ENCODE data around the gene SOX18. TPM values are rescaled to one million over a fixed set of nuclear protein-coding genes. Genes with fewer than 3 reads are reported as not detected.
"Not testable (repeated sequence)": the region's sequence is repeated elsewhere in the genome, so short reads cannot be mapped to it uniquely, and the experiment has no call there.

Gene SOX18
- under 1 TPM; 0.13 to 0.21 TPM for total RNA-seq

- peak; percentile 62 for ATAC-seq
- H3K4me1 Mint-ChIP-seq (ENCODE audit: low read depth), result peaks cover 32% of the 10 kb centered on the region
- H3K27ac Mint-ChIP-seq, result no peak within 1 kb of the TSS
- H3K27me3 Mint-ChIP-seq (ENCODE audit: low read depth), result peaks cover 44% of the 10 kb centered on the region
- peak; percentile 59 for DNase-seq
- no peaks in the 10 kb centered on the region for H3K9me3 Mint-ChIP-seq (ENCODE audit: insufficient read depth)
- no peaks in the 10 kb centered on the region for H3K36me3 Mint-ChIP-seq (ENCODE audit: low read depth)
- ChIA-PET POLR2A (no interaction called here), CTCF (interaction anchor here (7.5 kb wide), 1 partner anchor 10 kb away, joined by 51 read pairs; no protein-coding TSS in a partner anchor)
- peak within 1 kb of the TSS; percentile 28 for H3K4me3 Mint-ChIP-seq
Measured at GRCh38 chr20:64049060-64049877, at the start of gene SOX18. Gene SOX18, minus strand, starts transcription at chr20:64049639. Its CDS starts 123 bp downstream, at chr20:64049516.

GRCh38 chr20:64098471-64099013 is 49.1 kb upstream of the SOX18 start:
- ATAC-seq, result no peak
- peaks cover 20% of the 10 kb centered on the region for H3K4me1 Mint-ChIP-seq (ENCODE audit: low read depth)
- peaks cover 17% of the 10 kb centered on the region for H3K27me3 Mint-ChIP-seq (ENCODE audit: low read depth)
- no peaks in the 10 kb centered on the region for H3K9me3 Mint-ChIP-seq (ENCODE audit: insufficient read depth)
- ChIA-PET POLR2A (interaction anchor here (1.1 kb wide), 1 partner anchor 32 kb away, joined by 3 read pairs; no protein-coding TSS in a partner anchor), CTCF (interaction anchor here (1.3 kb wide), 1 partner anchor 14 kb away, joined by 5 read pairs; the partner anchor contains the start of gene LKAAEAR1)
- DNase-seq, result no peak
- no peak overlapping the region for H3K4me3 Mint-ChIP-seq
- no peak overlapping the region for H3K27ac Mint-ChIP-seq
- H3K36me3 Mint-ChIP-seq (ENCODE audit: low read depth), result no peaks in the 10 kb centered on the region

GRCh38 chr20:64096535-64096934 is 47.1 kb upstream of the SOX18 start:
- ChIA-PET POLR2A (no interaction called here), CTCF (no interaction called here)
- no peak overlapping the region for H3K4me3 Mint-ChIP-seq
- no peak for DNase-seq
- H3K36me3 Mint-ChIP-seq (ENCODE audit: low read depth), result no peaks in the 10 kb centered on the region
- no peaks in the 10 kb centered on the region for H3K9me3 Mint-ChIP-seq (ENCODE audit: insufficient read depth)
- H3K27me3 Mint-ChIP-seq (ENCODE audit: low read depth), result peaks cover 8% of the 10 kb centered on the region
- peaks cover 16% of the 10 kb centered on the region for H3K4me1 Mint-ChIP-seq (ENCODE audit: low read depth)
- H3K27ac Mint-ChIP-seq, result no peak overlapping the region
- no peak for ATAC-seq

- H3K27me3 Mint-ChIP-seq (ENCODE audit: low read depth), result peaks cover 2% of the 10 kb centered on the region
- DNase-seq, result no peak
- no peak overlapping the region for H3K4me3 Mint-ChIP-seq
- peaks cover 10% of the 10 kb centered on the region for H3K4me1 Mint-ChIP-seq (ENCODE audit: low read depth)
- H3K27ac Mint-ChIP-seq, result no peak overlapping the region
- CTCF ChIA-PET, result no interaction called here
- H3K36me3 Mint-ChIP-seq (ENCODE audit: low read depth), result no peaks in the 10 kb centered on the region
- POLR2A ChIA-PET, result no interaction called here
- peak; percentile 17 for ATAC-seq
- no peaks in the 10 kb centered on the region for H3K9me3 Mint-ChIP-seq (ENCODE audit: insufficient read depth)
Measured at GRCh38 chr20:64095927-64096326, 46.5 kb upstream of the SOX18 start.

- no peaks in the 10 kb centered on the region for H3K36me3 Mint-ChIP-seq (ENCODE audit: low read depth)
- POLR2A ChIA-PET, result no interaction called here
- ATAC-seq, result peak; percentile 13
- DNase-seq, result no peak
- CTCF ChIA-PET, result no interaction called here
- H3K4me3 Mint-ChIP-seq, result no peak overlapping the region
- no peaks in the 10 kb centered on the region for H3K9me3 Mint-ChIP-seq (ENCODE audit: insufficient read depth)
- no peaks in the 10 kb centered on the region for H3K27me3 Mint-ChIP-seq (ENCODE audit: low read depth)
- H3K27ac Mint-ChIP-seq, result no peak overlapping the region
- peaks cover 5% of the 10 kb centered on the region for H3K4me1 Mint-ChIP-seq (ENCODE audit: low read depth)
Measured at GRCh38 chr20:64095455-64095854, 46.0 kb upstream of the SOX18 start.

GRCh38 chr20:64093013-64093503 is 43.6 kb upstream of the SOX18 start:
- ATAC-seq, result no peak
- ChIA-PET POLR2A (no interaction called here), CTCF (no interaction called here)
- H3K36me3 Mint-ChIP-seq (ENCODE audit: low read depth), result no peaks in the 10 kb centered on the region
- H3K27me3 Mint-ChIP-seq (ENCODE audit: low read depth), result peaks cover 8% of the 10 kb centered on the region
- no peak overlapping the region for H3K27ac Mint-ChIP-seq
- no peak overlapping the region for H3K4me3 Mint-ChIP-seq
- H3K9me3 Mint-ChIP-seq (ENCODE audit: insufficient read depth), result no peaks in the 10 kb centered on the region
- no peaks in the 10 kb centered on the region for H3K4me1 Mint-ChIP-seq (ENCODE audit: low read depth)
- no peak for DNase-seq

GRCh38 chr20:64092258-64093012 is 43.0 kb upstream of the SOX18 start:
- peak; percentile 24 for ATAC-seq
- Mint-ChIP-seq H3K36me3 (ENCODE audit: low read depth) (no peaks in the 10 kb centered on the region), H3K27ac (no peak overlapping the region), H3K4me1 (ENCODE audit: low read depth) (no peaks in the 10 kb centered on the region), H3K27me3 (ENCODE audit: low read depth) (peaks cover 8% of the 10 kb centered on the region), H3K9me3 (ENCODE audit: insufficient read depth) (no peaks in the 10 kb centered on the region), H3K4me3 (no peak overlapping the region)
- ChIA-PET CTCF (no interaction called here), POLR2A (no interaction called here)
- no peak for DNase-seq

- Mint-ChIP-seq H3K9me3 (ENCODE audit: insufficient read depth) (no peaks in the 10 kb centered on the region), H3K36me3 (ENCODE audit: low read depth) (no peaks in the 10 kb centered on the region), H3K27me3 (ENCODE audit: low read depth) (peaks cover 8% of the 10 kb centered on the region), H3K27ac (no peak overlapping the region), H3K4me3 (no peak overlapping the region), H3K4me1 (ENCODE audit: low read depth) (no peaks in the 10 kb centered on the region)
- POLR2A ChIA-PET, result interaction anchor here (1.0 kb wide), 1 partner anchor 14 kb away, joined by 3 read pairs; no protein-coding TSS in a partner anchor
- no peak for DNase-seq
- ATAC-seq, result no peak
- CTCF ChIA-PET, result no interaction called here
Measured at GRCh38 chr20:64091770-64092169, 42.3 kb upstream of the SOX18 start.

- ChIA-PET POLR2A (interaction anchor here (1.0 kb wide), 1 partner anchor 15 kb away, joined by 3 read pairs; no protein-coding TSS in a partner anchor), CTCF (no interaction called here)
- Mint-ChIP-seq H3K4me1 (ENCODE audit: low read depth) (no peaks in the 10 kb centered on the region), H3K9me3 (ENCODE audit: insufficient read depth) (no peaks in the 10 kb centered on the region), H3K27ac (no peak overlapping the region), H3K4me3 (no peak overlapping the region), H3K27me3 (ENCODE audit: low read depth) (peaks cover 9% of the 10 kb centered on the region), H3K36me3 (ENCODE audit: low read depth) (no peaks in the 10 kb centered on the region)
- no peak for ATAC-seq
- DNase-seq, result no peak
Measured at GRCh38 chr20:64091340-64091739, 41.9 kb upstream of the SOX18 start.

GRCh38 chr20:64090165-64090564 is 40.7 kb upstream of the SOX18 start:
- Mint-ChIP-seq H3K27ac (no peak overlapping the region), H3K4me1 (ENCODE audit: low read depth) (no peaks in the 10 kb centered on the region), H3K27me3 (ENCODE audit: low read depth) (peaks cover 19% of the 10 kb centered on the region), H3K4me3 (no peak overlapping the region), H3K9me3 (ENCODE audit: insufficient read depth) (no peaks in the 10 kb centered on the region), H3K36me3 (ENCODE audit: low read depth) (no peaks in the 10 kb centered on the region)
- ATAC-seq (no peak), DNase-seq (no peak)
- POLR2A ChIA-PET, result no interaction called here
- CTCF ChIA-PET, result no interaction called here

- H3K36me3 Mint-ChIP-seq (ENCODE audit: low read depth); POLR2A ChIA-PET; H3K4me1 Mint-ChIP-seq (ENCODE audit: low read depth); CTCF ChIA-PET; H3K4me3 Mint-ChIP-seq; DNase-seq; H3K9me3 Mint-ChIP-seq (ENCODE audit: insufficient read depth); ATAC-seq; H3K27ac Mint-ChIP-seq: not testable (repeated sequence)
- peaks cover 24% of the 10 kb centered on the region for H3K27me3 Mint-ChIP-seq (ENCODE audit: low read depth)
Measured at GRCh38 chr20:64088586-64088985, 39.1 kb upstream of the SOX18 start.

All from activated CD8-positive, alpha-beta T cell treated with anti-CD3 and anti-CD28 coated beads, Interleukin-2, amount 10 ng/mL, durations not matched to agents 7 days and 5 days (primary cell).